ENCODE results near the gene OTP. TPM values are rescaled to one million over a fixed set of nuclear protein-coding genes. Genes with fewer than 3 reads are reported as not detected.
A peak's percentile ranks its signal among the peaks of the same experiment; 100 is the strongest.

Gene OTP
- total and polyA plus RNA-seq, 10 of the 15 experiments (the other 5 are each of a cell fraction or from before 2014, with no cell fraction given) = 0.31 to 8.8 (median 2.4) TPM

GRCh38 chr5:77628840-77629508, 9.5 kb downstream of the OTP start:
- Histone ChIP-seq H3K4me2 (ENCODE audit: control insufficient read depth, insufficient read depth) (peak overlapping the region; percentile 77), H3K9me3 (replicated peaks; ENCODE audit: control insufficient read depth, insufficient read depth, low read length) (peaks cover 3% of the 10 kb centered on the region; the same call in 2 of the 3 replicates), H3K27ac (ENCODE audit: control insufficient read depth, insufficient read depth) (no peak overlapping the region), H3K9ac (ENCODE audit: control insufficient read depth, insufficient read depth, low read length) (no peak overlapping the region), H3K79me2 (ENCODE audit: control insufficient read depth, insufficient read depth, low read length) (no peaks in the 10 kb centered on the region), H3K4me3 (peak overlapping the region; percentile 59; the same call in 1 of the 2 replicates), H2AFZ (ENCODE audit: control insufficient read depth, low read depth, low read length) (peak overlapping the region; percentile 78), H3K36me3 (ENCODE audit: control insufficient read depth in 2 of 2, insufficient read depth in 2 of 2, low read length in 1 of 2) (no peaks in the 10 kb centered on the region), H3K4me1 (ENCODE audit: control insufficient read depth, insufficient read depth, low read length) (no peaks in the 10 kb centered on the region; the same call in 1 of the 2 replicates), H3K27me3 (replicated peaks in 1 of 2; ENCODE audit: control insufficient read depth in 2 of 2, insufficient read depth in 2 of 2, low read length in 1 of 2) (no peaks in the 10 kb centered on the region), H4K20me1 (ENCODE audit: control insufficient read depth, insufficient read depth) (no peaks in the 10 kb centered on the region)
- BruUV-seq (replicated peaks) = TSS peak; percentile 49
- in situ Hi-C loops (cut with MboI) (no loop called here), intact Hi-C loops (cut with micrococcal nuclease; ENCODE audit: unreplicated experiment) (no loop called here)
- POLR2A ChIA-PET = interaction anchor here (0.6 to 2.3 kb wide), 4 partner anchors 9 to 68 kb away, joined by 3 to 13 read pairs (median 4); partner anchors contain the start of gene OTP
- CTCF ChIA-PET = interaction anchor here (0.6 to 1.7 kb wide), 3 partner anchors 38 to 779 kb away, joined by 3 to 4 read pairs (median 3); partner anchors contain the start of genes S100Z and WDR41
- ATAC-seq (no peak), DNase-seq (ENCODE audit: low read depth, low spot score) (no peak), FAIRE-seq (no peak)
- SMC1A ChIA-PET (ENCODE audit: uncharacterized antibody, unreplicated experiment) = interaction anchor here (1.1 to 3.5 kb wide), 4 partner anchors 39 to 145 kb away, joined by 3 to 30 read pairs (median 20); no protein-coding TSS in a partner anchor
- WGBS (ENCODE audit: insufficient coverage, insufficient replicate concordance, low lambda C conversion rate, missing lambda C conversion rate) = 7% methylated on average over 13 of the region's 13 CpGs
- RAD21 ChIA-PET (ENCODE audit: unreplicated experiment) = interaction anchor here (0.7 to 1.5 kb wide), 5 partner anchors 22 to 667 kb away, joined by 3 to 6 read pairs (median 3); no protein-coding TSS in a partner anchor
- TF ChIP-seq EZH2 (IDR thresholded peaks at IDR 0.05; ENCODE audit: borderline replicate concordance, control insufficient read depth, low read depth, low read length) (no peak), TARDBP (IDR thresholded peaks at IDR 0.05; ENCODE audit: borderline replicate concordance) (no peak), BHLHE40 (IDR thresholded peaks at IDR 0.05; ENCODE audit: borderline replicate concordance in 1 of 2, low read depth in 2 of 2, low read length in 1 of 2) (no peak), REST (IDR thresholded peaks at IDR 0.05; ENCODE audit: low read depth, low read length) (no peak), IRF5 (IDR thresholded peaks at IDR 0.05; ENCODE audit: borderline replicate concordance) (no peak), CTCF (IDR thresholded peaks at IDR 0.05 in 2 of 3, conservative IDR thresholded peaks at IDR 0.05 in 1 of 3; ENCODE audit: control insufficient read depth in 2 of 3, extremely low read depth in 1 of 3, insufficient read depth in 1 of 3, low read depth in 3 of 3, low read length in 3 of 3) (peak; percentile 12 to 30 (median 16); a peak in 3 of 6 replicates), RUNX3 (IDR thresholded peaks at IDR 0.05; ENCODE audit: low read length) (no peak), USF2 (IDR thresholded peaks at IDR 0.05; ENCODE audit: borderline replicate concordance, low read depth, low read length) (peak; percentile 8; the same call in 1 of the 2 replicates), HSF1 (IDR thresholded peaks at IDR 0.05; ENCODE audit: low read depth, low read length) (no peak), MXI1 (IDR thresholded peaks at IDR 0.05; ENCODE audit: low read depth, low read length) (0 out of 2 replicates have a peak, but pooled peaks have one; percentile 38), RAD51 (IDR thresholded peaks at IDR 0.05) (peak; percentile 82), IKZF2 (IDR thresholded peaks at IDR 0.05) (no peak)
